T follicular helper cell (primary cell): ENCODE data around the gene PGF.
A peak's percentile ranks its signal among the peaks of the same experiment; 100 is the strongest.
"Not testable (repeated sequence)": the region's sequence is repeated elsewhere in the genome, so short reads cannot be mapped to it uniquely, and the experiment has no call there.

Experiments used
- DNase-seq: peaks from one replicate; pipeline ENCODE4 v3.0.0-alpha.2; 2020; ENCODE audit warnings: low read depth

PGF gene

GRCh38 chr14:74942181-74942580 lies 13.2 kb downstream of the PGF start:
- no peak for DNase-seq

GRCh38 chr14:74941676-74942097 lies 13.7 kb downstream of the PGF start:
- DNase-seq: peak; percentile 42

- no peak for DNase-seq
Observed at GRCh38 chr14:74940956-74941565, 14.3 kb downstream of the PGF start.

- no peak for DNase-seq
Observed at GRCh38 chr14:74938531-74939495, 16.6 kb downstream of the PGF start.

DNA sequence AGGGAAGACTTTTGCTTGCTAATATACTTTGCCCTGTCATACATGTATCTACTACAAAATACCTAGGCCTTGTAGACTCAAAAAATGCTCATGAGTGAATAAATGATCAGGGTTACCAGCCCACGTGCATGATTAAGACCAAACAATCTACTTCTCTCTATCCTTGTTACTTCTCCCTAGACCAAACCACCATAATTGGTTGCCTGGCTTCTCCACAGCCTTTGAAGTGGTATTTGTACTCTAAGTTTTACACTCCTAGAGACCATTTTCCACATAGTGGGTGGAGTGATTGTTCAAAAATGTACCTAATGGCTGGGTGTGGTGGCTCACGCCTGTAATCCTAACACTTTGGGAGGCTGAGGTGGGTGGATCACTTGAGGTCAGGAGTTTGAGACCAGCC lies 18.2 kb downstream of the PGF start:
- no peak for DNase-seq

DNA sequence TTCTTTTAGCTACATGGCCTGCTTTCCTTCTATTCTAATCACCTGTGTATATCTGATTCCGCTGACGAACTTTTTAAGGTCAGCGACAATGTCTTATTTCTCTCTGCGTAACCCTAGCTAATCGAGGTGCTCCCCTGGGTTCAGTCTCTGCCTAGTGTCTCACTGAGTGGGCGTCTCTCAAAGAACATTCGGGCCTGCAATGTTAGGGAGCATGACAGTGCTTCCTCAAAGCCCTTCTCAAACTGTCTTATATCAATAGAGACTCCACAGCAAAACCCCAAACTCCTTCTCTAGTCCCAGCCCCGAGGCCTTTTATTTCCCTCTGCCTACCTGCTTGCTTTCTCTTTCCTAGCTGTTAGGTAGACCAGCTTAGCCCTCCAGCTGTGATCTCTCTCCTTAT lies 18.7 kb downstream of the PGF start:
- DNase-seq: no peak

GRCh38 chr14:74936151-74936550 lies 19.2 kb downstream of the PGF start:
- no peak for DNase-seq

GRCh38 chr14:74935360-74935680 lies 20.1 kb downstream of the PGF start:
- no peak for DNase-seq

- DNase-seq: no peak
Observed at GRCh38 chr14:74934476-74935359, 20.7 kb downstream of the PGF start.

GRCh38 chr14:74934041-74934440 lies 21.4 kb downstream of the PGF start:
- no peak for DNase-seq

GRCh38 chr14:74932936-74933335 lies 22.5 kb downstream of the PGF start:
- not testable (repeated sequence) for DNase-seq

DNA sequence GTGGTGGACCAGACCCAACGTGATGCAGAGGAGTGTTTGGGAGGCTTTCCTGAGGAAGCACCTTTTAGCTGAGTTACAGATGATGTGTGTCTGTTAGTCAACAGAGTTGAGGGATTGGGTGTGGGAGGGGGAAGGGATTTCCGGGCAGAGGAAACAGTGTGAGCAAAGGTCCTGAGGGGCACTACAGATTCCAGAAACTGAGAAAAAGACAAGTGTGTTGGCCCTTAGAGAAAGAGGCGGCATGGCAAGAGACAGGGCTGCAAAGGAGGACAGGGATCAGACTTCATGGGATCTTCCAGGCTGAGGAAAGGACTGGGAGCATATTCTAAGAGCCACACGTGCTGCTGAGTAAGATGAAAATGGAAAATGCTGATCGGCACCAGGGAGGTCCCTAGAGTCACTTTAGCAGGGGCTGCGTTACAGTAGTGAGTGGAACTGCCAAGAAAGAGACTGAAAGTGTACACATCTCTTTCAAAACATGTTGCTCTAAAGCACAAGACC lies 22.9 kb downstream of the PGF start:
- no peak for DNase-seq

- DNase-seq: not testable (repeated sequence)
Observed at GRCh38 chr14:74931744-74932143, 23.7 kb downstream of the PGF start.

GRCh38 chr14:74929242-74929641 lies 26.2 kb downstream of the PGF start:
- no peak for DNase-seq

GRCh38 chr14:74927225-74927624 lies 28.2 kb downstream of the PGF start:
- DNase-seq: no peak

GRCh38 chr14:74924061-74924460 lies 31.3 kb downstream of the PGF start:
- no peak for DNase-seq

DNA sequence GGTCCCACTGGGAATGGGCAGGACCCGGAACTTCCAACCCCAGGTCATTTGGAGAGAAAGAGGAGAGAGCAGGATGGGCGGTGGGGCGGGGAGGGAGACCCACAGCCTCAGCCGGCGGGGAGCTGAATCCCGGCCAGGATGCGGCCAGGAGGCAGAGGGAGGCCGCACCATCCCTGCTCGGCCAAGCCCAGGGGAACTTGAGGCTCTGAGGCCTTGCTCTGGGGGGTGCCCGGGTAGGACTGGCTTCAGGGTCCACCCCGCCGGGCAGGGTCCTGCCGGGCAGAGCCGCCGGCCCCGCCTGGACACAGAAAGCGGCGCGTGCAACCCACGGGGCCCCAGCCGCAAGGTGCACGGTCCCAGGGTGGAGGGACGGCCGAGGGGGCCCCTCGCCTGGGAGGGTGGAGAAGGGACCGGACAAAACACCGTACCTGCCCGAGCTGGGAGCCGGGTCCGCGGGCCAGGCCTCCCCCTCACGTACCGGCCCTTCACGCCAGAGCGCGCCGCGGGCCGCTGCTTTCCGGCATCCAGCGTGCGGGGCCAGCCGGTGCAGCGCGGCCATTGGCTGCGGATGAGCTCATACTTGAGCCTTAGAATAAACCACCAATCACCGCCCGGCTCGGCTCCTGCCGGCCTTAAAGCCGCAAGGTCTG lies 32.5 kb downstream of the PGF start, which contains the start of gene RPS6KL1:
Gene RPS6KL1, minus strand, starts transcription at position 509 of the 650 bp plus-strand sequence. CDS start 1,719 bp downstream, outside the sequence.
- peak; percentile 52 for DNase-seq

DNA sequence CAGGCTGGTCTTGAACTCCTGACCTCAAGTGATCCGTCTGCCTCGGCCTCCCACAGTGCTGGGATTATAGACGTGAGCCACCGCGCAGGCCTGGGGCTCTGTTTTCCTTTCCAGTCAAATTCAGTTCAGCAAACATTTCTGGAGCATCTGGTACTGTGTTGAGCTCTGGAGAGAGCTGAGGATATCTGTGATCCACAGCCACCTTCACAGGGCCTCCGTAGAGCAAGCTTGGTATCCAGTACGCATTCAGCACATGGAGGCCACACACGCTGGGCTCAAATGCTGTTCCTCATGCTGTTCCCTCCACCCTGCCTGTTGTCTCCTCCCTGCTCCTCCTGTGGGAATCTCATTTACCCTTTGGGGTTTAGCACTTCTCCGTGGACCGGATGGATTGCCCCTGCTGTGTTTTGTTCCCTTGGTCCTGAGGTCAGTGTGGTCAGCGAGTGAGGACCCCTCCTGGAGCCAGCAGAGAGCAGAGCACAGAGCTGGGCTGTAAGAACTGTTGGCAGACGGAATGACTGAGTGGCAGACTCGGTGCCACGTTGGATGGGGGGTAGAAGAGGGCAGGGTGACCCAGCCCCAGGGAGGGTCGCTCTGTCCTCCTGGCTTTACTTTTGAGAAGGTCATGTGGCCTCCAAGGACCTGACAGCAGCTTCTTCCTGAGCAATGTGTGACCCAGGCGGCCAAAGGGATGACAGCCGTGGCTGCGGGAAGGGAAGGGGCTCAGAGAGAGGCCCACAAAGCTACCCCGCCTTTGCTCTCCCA lies 33.2 kb downstream of the PGF start:
- DNase-seq: no peak

GRCh38 chr14:74921053-74921620 lies 34.3 kb downstream of the PGF start:
- DNase-seq: no peak

DNA sequence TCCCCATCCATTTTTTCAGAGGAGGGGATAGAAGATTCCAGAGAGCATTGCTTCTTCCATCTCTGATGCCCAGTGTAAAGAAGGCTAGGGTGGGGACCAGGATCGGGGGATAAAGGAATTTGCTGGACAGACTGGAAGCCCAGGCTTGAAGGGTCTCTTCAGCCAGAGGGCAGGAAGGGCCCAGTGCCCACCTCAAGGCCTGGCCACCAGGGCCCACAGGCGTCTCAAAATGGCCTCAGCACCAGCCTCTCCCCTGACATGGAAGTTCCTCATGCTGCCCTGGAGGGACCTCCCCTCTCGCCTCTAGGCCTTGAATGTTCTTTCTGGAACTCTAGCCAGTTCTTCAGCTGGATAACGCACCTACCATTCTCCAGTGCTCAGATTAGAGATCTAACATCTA lies 35.1 kb downstream of the PGF start:
- DNase-seq: no peak
